IMR-90 (cell line): ENCODE results near the gene TBC1D17. TPM values are rescaled to one million over a fixed set of nuclear protein-coding genes. Genes with fewer than 3 reads are reported as not detected.

Experiments
- ATAC-seq: fragments of 200-7000 bp; cut with Tn5 transposase; 2 replicates; pipeline ENCODE4 v1.9.1; 2020; ENCODE audit warnings: low read depth, mild to moderate bottlenecking, moderate library complexity
- BruUV-seq: library from RNA; stranded (reverse); fragments of 400-500 nt; replicated peaks from 2 replicates; lab custom pipeline; 2021; lab: Mats Ljungman, UMichigan
- CTCF ChIA-PET: fragments of 300-600 bp; formaldehyde crosslinking; extraction: SDS; loops from one replicate; lab custom pipeline; 2021; ENCODE audit warnings: antibody characterized with exemption; lab: Yijun Ruan, JAX
- POLR2A ChIA-PET: fragments of 300-600 bp; sonication (Branson Sonifier 250); formaldehyde crosslinking; loops from one replicate; lab custom pipeline; 2022; ENCODE audit warnings: antibody characterized with exemption; ENCODE audit not compliant: unreplicated experiment; lab: Charles Lee
- DNase-seq: peaks from one replicate; pipeline ENCODE4 v3.0.0; 2013
- H2AFZ ChIP-seq: replicated peaks from 2 replicates; pipeline ENCODE3; 2013; ENCODE audit warnings: low read length, mild to moderate bottlenecking; ENCODE audit not compliant: poor library complexity
- H2AK5ac ChIP-seq: 2 replicates; pipeline ENCODE4 v1.6.1; 2013; ENCODE audit warnings: low read depth, low read length, inconsistent platforms
- H2AK9ac ChIP-seq: replicated peaks from 2 replicates; pipeline ENCODE3; 2013; ENCODE audit warnings: mild to moderate bottlenecking, low read depth, low read length, moderate library complexity; ENCODE audit not compliant: poor library complexity
- H2BK120ac ChIP-seq: 2 replicates; pipeline ENCODE4 v1.6.1; 2013; ENCODE audit warnings: low read depth, low read length, inconsistent platforms
- H2BK15ac ChIP-seq: 3 replicates; pipeline ENCODE4 v1.6.1; 2013; ENCODE audit warnings: low read depth, low read length, inconsistent platforms
- H2BK20ac ChIP-seq: 2 replicates; pipeline ENCODE4 v1.6.1; 2013; ENCODE audit warnings: low read depth, mild to moderate bottlenecking, inconsistent platforms, low read length, moderate library complexity
- H2BK5ac ChIP-seq: 2 replicates; pipeline ENCODE4 v1.6.1; 2013; ENCODE audit warnings: mild to moderate bottlenecking, low read depth, low read length, inconsistent platforms; ENCODE audit not compliant: poor library complexity, severe bottlenecking
- H3K14ac ChIP-seq: replicated peaks from 2 replicates; pipeline ENCODE4 v1.6.1; 2013; ENCODE audit warnings: low read depth, low read length, inconsistent platforms
- H3K18ac ChIP-seq: 2 replicates; pipeline ENCODE4 v1.6.1; 2013; ENCODE audit warnings: low read depth, low read length, control low read depth
- H3K23ac ChIP-seq: 2 replicates; pipeline ENCODE4 v1.6.1; 2013; ENCODE audit warnings: low read depth, low read length, inconsistent platforms
- H3K27ac ChIP-seq: 2 replicates; pipeline ENCODE4 v1.5.1; 2013; ENCODE audit warnings: mild to moderate bottlenecking, control low read depth, low read length; ENCODE audit not compliant: insufficient read depth
- H3K27me3 ChIP-seq: 2 replicates; pipeline ENCODE4 v1.6.1; 2013; ENCODE audit warnings: low read length; ENCODE audit not compliant: control insufficient read depth, insufficient read depth
- H3K36me3 ChIP-seq: 2 replicates; pipeline ENCODE4 v1.6.1; 2013; ENCODE audit warnings: low read length, mixed read lengths; ENCODE audit not compliant: control insufficient read depth, insufficient read depth
- H3K4ac ChIP-seq: 2 replicates; pipeline ENCODE4 v1.6.1; 2013; ENCODE audit warnings: low read depth, low read length, inconsistent platforms
- H3K4me1 ChIP-seq: 2 replicates; pipeline ENCODE4 v1.6.1; 2013; ENCODE audit warnings: low read length, mixed read lengths; ENCODE audit not compliant: control insufficient read depth, insufficient read depth
- H3K4me2 ChIP-seq: 2 replicates; pipeline ENCODE4 v1.6.1; 2013; ENCODE audit warnings: low read depth, mild to moderate bottlenecking, control low read depth, low read length, moderate library complexity
- H3K4me3 ChIP-seq: 2 replicates; pipeline ENCODE4 v1.5.1; 2013; ENCODE audit warnings: low read depth, mild to moderate bottlenecking, control low read depth, low read length, moderate library complexity; ENCODE audit not compliant: insufficient read depth
- H3K56ac ChIP-seq: 2 replicates; pipeline ENCODE4 v1.6.1; 2013; ENCODE audit warnings: low read length, inconsistent platforms; ENCODE audit not compliant: insufficient read depth; ENCODE audit errors: extremely low read depth
- H3K79me1 ChIP-seq, 2 experiments: 2 replicates each; pipeline ENCODE4 v1.6.1; 2013; ENCODE audit warnings: low read length in 2 of 2, inconsistent platforms in 1 of 2, low read depth in 1 of 2
- H3K9ac ChIP-seq: 2 replicates; pipeline ENCODE4 v1.6.1; 2013; ENCODE audit warnings: low read depth, low read length, control low read depth
- H3K9me1 ChIP-seq: 2 replicates; pipeline ENCODE4 v1.6.1; 2013; ENCODE audit warnings: low read length, inconsistent platforms; ENCODE audit not compliant: insufficient read depth
- H3K9me3 ChIP-seq: 2 replicates; pipeline ENCODE4 v1.6.1; 2013; ENCODE audit warnings: low read length; ENCODE audit not compliant: control insufficient read depth, insufficient read depth
- H4K20me1 ChIP-seq: 2 replicates; pipeline ENCODE4 v1.6.1; 2013; ENCODE audit warnings: low read length, inconsistent platforms; ENCODE audit not compliant: insufficient read depth
- H4K5ac ChIP-seq: 2 replicates; pipeline ENCODE4 v1.6.1; 2013; ENCODE audit warnings: mild to moderate bottlenecking, low read depth, low read length, control low read depth
- H4K8ac ChIP-seq, 2 experiments: 2 replicates each; pipeline ENCODE4 v1.6.1; 2013; ENCODE audit warnings: low read depth in 2 of 2, low read length in 2 of 2, control low read depth in 1 of 2, inconsistent platforms in 1 of 2
- H4K91ac ChIP-seq: 2 replicates; pipeline ENCODE4 v1.6.1; 2013; ENCODE audit warnings: low read depth, low read length, inconsistent platforms; ENCODE audit not compliant: insufficient read depth
- CEBPB ChIP-seq: IDR thresholded peaks from 2 replicates; pipeline ENCODE4 v1.6.1; 2012; ENCODE audit warnings: low read depth, low read length, improper control_type of control experiment
- RCOR1 ChIP-seq: IDR thresholded peaks from 2 replicates; pipeline ENCODE4 v1.6.1; 2012; ENCODE audit warnings: mild to moderate bottlenecking, low read length, improper control_type of control experiment; ENCODE audit not compliant: insufficient replicate concordance
- WGBS, 2 experiments: methylation state at CpG; one replicate each; pipeline versions ENCODE4 v1.1.5 to v1.1.7; 2013; ENCODE audit warnings: missing lambda C conversion rate in 2 of 2; ENCODE audit not compliant: insufficient read length in 1 of 2; ENCODE audit errors: extremely low coverage in 2 of 2; 5-methylcytosine and 5-hydroxymethylcytosine counted together
- dilution Hi-C: fragments of 300-500 bp; cut with HindIII; formaldehyde crosslinking; loops from one replicate; pipeline ENCODE4 v1.14.3; 2018; ENCODE audit warnings: low sequenced_read_pairs; ENCODE audit not compliant: unreplicated experiment
- in situ Hi-C: fragments of 300-500 bp; cut with MboI; formaldehyde crosslinking; loops from 3 replicates; pipeline ENCODE4 v1.14.3; 2019; ENCODE audit warnings: low sequenced_read_pairs, inconsistent platforms, mixed read lengths
- intact Hi-C: fragments of 100-400 bp; cut with micrococcal nuclease; formaldehyde crosslinking; loops from 2 replicates; pipeline ENCODE4 v1.10.0; 2022
- polyA plus RNA-seq, 3 experiments: library from polyadenylated mRNA; depleted of rRNA; stranded (reverse); fragments of >200 nt; gene quantifications; 2 replicates each; pipeline ENCODE4 v1.2.3, GENCODE V29; 2012; ENCODE audit warnings: low replicate concordance in 1 of 3
- total RNA-seq: library from RNA; depleted of rRNA; stranded (reverse); fragments of >200 nt; gene quantifications from 2 replicates; pipeline ENCODE4 v1.2.3, GENCODE V29; 2012
- TF ChIP-seq, protein P1 (sequence below): fragments of 150-350 bp; IDR thresholded peaks from 2 replicates; pipeline ENCODE4 v1.6.1; 2016; ENCODE audit warnings: low read depth, mild to moderate bottlenecking, low read length, moderate library complexity, borderline replicate concordance
- TF ChIP-seq, protein P2 (sequence below): conservative IDR thresholded peaks from 2 replicates; pipeline ENCODE4 v1.5.1; 2012; ENCODE audit warnings: mild to moderate bottlenecking, low read depth, low read length, improper control_type of control experiment

The TBC1D17 gene
- total and polyA plus RNA-seq, 2 of the 4 experiments (the other 2 are of a cell fraction), result 1.1 to 27.8 TPM

DNA sequence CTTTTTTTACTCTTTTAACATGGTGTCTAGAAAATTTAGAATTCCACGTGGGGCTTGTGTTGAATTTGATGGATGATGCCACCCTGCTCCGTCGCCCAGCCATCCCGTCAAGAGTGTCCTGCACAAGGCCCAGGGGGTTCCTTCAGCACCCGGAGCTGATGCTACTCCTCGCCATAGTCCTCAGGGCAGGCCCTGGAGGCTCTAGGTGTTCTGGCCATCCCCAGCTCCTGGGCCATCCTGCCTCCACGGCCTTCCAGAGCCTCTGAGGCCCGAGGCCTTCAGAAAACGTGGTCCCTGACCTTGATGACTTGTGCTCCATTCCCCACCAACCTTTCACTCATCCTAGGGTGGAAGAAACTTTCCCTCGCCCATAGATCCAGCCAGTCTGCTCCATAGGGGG, 3.7 kb upstream of the TBC1D17 start:
- H3K23ac ChIP-seq, result no peak overlapping the region
- peaks cover 22 to 58% of the 10 kb centered on the region in 2 experiments; a peak in 3 of 4 replicates for H3K79me1 ChIP-seq
- H3K4me1 ChIP-seq, result peaks cover 11% of the 10 kb centered on the region
- H4K91ac ChIP-seq, result no peak overlapping the region
- H2BK120ac ChIP-seq, result no peak overlapping the region
- no peaks in the 10 kb centered on the region for H3K27me3 ChIP-seq
- no peak overlapping the region for H4K8ac ChIP-seq
- 92% methylated on average over 5 of the region's 10 CpGs; no CpG with 5 or more reads in 1 of the 2 experiments for WGBS, 2 experiments
- peaks cover 7% of the 10 kb centered on the region; the same call in 1 of the 2 replicates for H3K36me3 ChIP-seq
- no peak overlapping the region for H2BK15ac ChIP-seq
- H3K9ac ChIP-seq, result no peak overlapping the region
- no peak overlapping the region for H4K5ac ChIP-seq
- H3K18ac ChIP-seq, result no peak overlapping the region
- BruUV-seq, result no TSS peak
- no peaks in the 10 kb centered on the region for H3K9me3 ChIP-seq
- no peak overlapping the region for H3K56ac ChIP-seq
- dilution Hi-C loops, result no loop called here
- in situ Hi-C loops, result no loop called here
- H3K9me1 ChIP-seq, result peaks cover 7% of the 10 kb centered on the region
- no peak overlapping the region for H2AK5ac ChIP-seq
- no peak overlapping the region for H3K4ac ChIP-seq
- no peak overlapping the region for H3K4me2 ChIP-seq
- H2AFZ ChIP-seq, result no peak overlapping the region
- POLR2A ChIA-PET, result no interaction called here
- no peak overlapping the region for H2BK20ac ChIP-seq
- ATAC-seq (no peak), DNase-seq (no peak)
- no peak overlapping the region for H3K27ac ChIP-seq
- TF ChIP-seq, protein P1, sequence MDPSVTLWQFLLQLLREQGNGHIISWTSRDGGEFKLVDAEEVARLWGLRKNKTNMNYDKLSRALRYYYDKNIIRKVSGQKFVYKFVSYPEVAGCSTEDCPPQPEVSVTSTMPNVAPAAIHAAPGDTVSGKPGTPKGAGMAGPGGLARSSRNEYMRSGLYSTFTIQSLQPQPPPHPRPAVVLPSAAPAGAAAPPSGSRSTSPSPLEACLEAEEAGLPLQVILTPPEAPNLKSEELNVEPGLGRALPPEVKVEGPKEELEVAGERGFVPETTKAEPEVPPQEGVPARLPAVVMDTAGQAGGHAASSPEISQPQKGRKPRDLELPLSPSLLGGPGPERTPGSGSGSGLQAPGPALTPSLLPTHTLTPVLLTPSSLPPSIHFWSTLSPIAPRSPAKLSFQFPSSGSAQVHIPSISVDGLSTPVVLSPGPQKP, result no peak
- TF ChIP-seq, protein P2, sequence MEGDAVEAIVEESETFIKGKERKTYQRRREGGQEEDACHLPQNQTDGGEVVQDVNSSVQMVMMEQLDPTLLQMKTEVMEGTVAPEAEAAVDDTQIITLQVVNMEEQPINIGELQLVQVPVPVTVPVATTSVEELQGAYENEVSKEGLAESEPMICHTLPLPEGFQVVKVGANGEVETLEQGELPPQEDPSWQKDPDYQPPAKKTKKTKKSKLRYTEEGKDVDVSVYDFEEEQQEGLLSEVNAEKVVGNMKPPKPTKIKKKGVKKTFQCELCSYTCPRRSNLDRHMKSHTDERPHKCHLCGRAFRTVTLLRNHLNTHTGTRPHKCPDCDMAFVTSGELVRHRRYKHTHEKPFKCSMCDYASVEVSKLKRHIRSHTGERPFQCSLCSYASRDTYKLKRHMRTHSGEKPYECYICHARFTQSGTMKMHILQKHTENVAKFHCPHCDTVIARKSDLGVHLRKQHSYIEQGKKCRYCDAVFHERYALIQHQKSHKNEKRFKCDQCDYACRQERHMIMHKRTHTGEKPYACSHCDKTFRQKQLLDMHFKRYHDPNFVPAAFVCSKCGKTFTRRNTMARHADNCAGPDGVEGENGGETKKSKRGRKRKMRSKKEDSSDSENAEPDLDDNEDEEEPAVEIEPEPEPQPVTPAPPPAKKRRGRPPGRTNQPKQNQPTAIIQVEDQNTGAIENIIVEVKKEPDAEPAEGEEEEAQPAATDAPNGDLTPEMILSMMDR, result no peak
- TF ChIP-seq RCOR1 (no peak), CEBPB (no peak)
- H3K4me3 ChIP-seq, result no peak overlapping the region
- CTCF ChIA-PET, result no interaction called here
- H3K14ac ChIP-seq, result no peak overlapping the region
- no peak overlapping the region for H2AK9ac ChIP-seq
- intact Hi-C loops, result no loop called here
- no peaks in the 10 kb centered on the region; the same call in 1 of the 2 replicates for H4K20me1 ChIP-seq
- no peak overlapping the region for H2BK5ac ChIP-seq
